Caco-2 (cell line): ENCODE measurements around the gene PTEN. TPM values are rescaled to one million over a fixed set of nuclear protein-coding genes. Genes with fewer than 3 reads are reported as not detected.

ENCODE experiments used
- BruUV-seq: library from RNA; stranded (reverse); fragments of 400-500 nt; replicated peaks from 2 replicates; lab custom pipeline; 2021; lab: Mats Ljungman, UMichigan
- CTCF ChIA-PET: fragments of 300-600 bp; sonication (Branson Sonifier 250); formaldehyde crosslinking; loops from one replicate; lab custom pipeline; 2022; ENCODE audit warnings: antibody characterized with exemption; lab: Charles Lee
- POLR2A ChIA-PET: fragments of 300-600 bp; sonication (Branson Sonifier 250); formaldehyde crosslinking; loops from one replicate; lab custom pipeline; 2022; ENCODE audit warnings: antibody characterized with exemption; lab: Charles Lee
- DNase-seq, 2 experiments: peaks; one replicate each; pipeline versions ENCODE4 v3.0.0 to v3.0.0-alpha.2; 2020 to 2022
- H3K27me3 ChIP-seq: replicated peaks from 2 replicates; pipeline ENCODE4 v1.6.0; 2011; ENCODE audit warnings: low read length; ENCODE audit not compliant: control insufficient read depth, insufficient read depth
- H3K36me3 ChIP-seq: 2 replicates; pipeline ENCODE4 v1.5.1; 2011; ENCODE audit warnings: low read length; ENCODE audit not compliant: control insufficient read depth, insufficient read depth
- H3K4me1 ChIP-seq: fragments of 250-450 bp; sonication (Bioruptor Pico); 2 replicates; pipeline ENCODE4 v1.5.1; 2020; ENCODE audit warnings: mild to moderate bottlenecking
- H3K4me3 ChIP-seq: 2 replicates; pipeline ENCODE4 v1.5.1; 2011; ENCODE audit warnings: low read depth, mild to moderate bottlenecking, control low read depth, low read length
- H3K9me3 ChIP-seq: fragments of 250-450 bp; sonication (Bioruptor Pico); 2 replicates; pipeline ENCODE4 v1.5.1; 2020; ENCODE audit warnings: mild to moderate bottlenecking, moderate library complexity
- H3K27ac Mint-ChIP-seq: one replicate; pipeline ENCODE4 v1.8.0; 2022; ENCODE audit warnings: mixed read lengths; ENCODE audit not compliant: unreplicated experiment
- H3K27me3 Mint-ChIP-seq: one replicate; pipeline ENCODE4 v1.8.0; 2022; ENCODE audit warnings: mixed read lengths; ENCODE audit not compliant: insufficient read depth, unreplicated experiment
- H3K36me3 Mint-ChIP-seq: one replicate; pipeline ENCODE4 v1.8.0; 2022; ENCODE audit warnings: mild to moderate bottlenecking, mixed read lengths; ENCODE audit not compliant: insufficient read depth, unreplicated experiment
- H3K4me1 Mint-ChIP-seq: one replicate; pipeline ENCODE4 v1.8.0; 2022; ENCODE audit warnings: low read depth, mixed read lengths; ENCODE audit not compliant: unreplicated experiment
- H3K4me3 Mint-ChIP-seq: one replicate; pipeline ENCODE4 v1.8.0; 2022; ENCODE audit warnings: mild to moderate bottlenecking, moderate library complexity, mixed read lengths; ENCODE audit not compliant: unreplicated experiment
- H3K9me3 Mint-ChIP-seq: one replicate; pipeline ENCODE4 v1.8.0; 2022; ENCODE audit warnings: mixed read lengths; ENCODE audit not compliant: unreplicated experiment
- intact Hi-C: fragments of 100-400 bp; cut with micrococcal nuclease; formaldehyde crosslinking; loops from one replicate; pipeline ENCODE4 v1.10.0; 2022; ENCODE audit not compliant: unreplicated experiment
- total RNA-seq: library from RNA; stranded (reverse); gene quantifications from 2 replicates; pipeline ENCODE4 v1.2.3, GENCODE V29; 2022
- TF ChIP-seq, protein P1 (sequence below), 2 experiments: fragments of 200-600 bp in 1 of 2; IDR thresholded peaks; 1 replicate in 1 of 2; 2 replicates in 1 of 2; pipeline versions ENCODE4 v1.5.1 to v1.8.0; 2011 to 2022; ENCODE audit warnings: antibody characterized with exemption in 1 of 2, control low read depth in 1 of 2, inconsistent platforms in 1 of 2, low read depth in 1 of 2, low read length in 1 of 2, mild to moderate bottlenecking in 1 of 2, moderate library complexity in 1 of 2; ENCODE audit not compliant: insufficient read depth in 1 of 2, severe bottlenecking in 1 of 2, unreplicated experiment in 1 of 2

Gene PTEN
- total RNA-seq, 1 experiment from 2014 or later, result 56.3 TPM

DNA sequence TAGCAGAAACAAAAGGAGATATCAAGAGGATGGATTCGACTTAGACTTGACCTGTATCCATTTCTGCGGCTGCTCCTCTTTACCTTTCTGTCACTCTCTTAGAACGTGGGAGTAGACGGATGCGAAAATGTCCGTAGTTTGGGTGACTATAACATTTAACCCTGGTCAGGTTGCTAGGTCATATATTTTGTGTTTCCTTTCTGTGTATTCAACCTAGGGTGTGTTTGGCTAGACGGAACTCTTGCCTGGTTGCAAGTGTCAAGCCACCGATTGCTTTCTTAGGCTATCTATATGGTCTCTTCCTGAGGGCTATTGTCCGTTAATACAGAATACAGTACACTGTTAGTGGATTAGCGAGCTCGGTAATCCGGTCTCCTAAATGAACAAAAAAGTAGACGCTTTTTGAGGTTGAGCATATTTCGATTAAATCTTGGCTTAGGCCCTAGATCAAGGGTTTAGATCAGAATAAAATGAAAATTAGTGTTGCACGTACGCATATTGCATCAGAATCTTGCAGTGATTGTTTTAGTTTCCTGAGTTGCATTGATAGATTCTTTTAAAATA lies 1.2 kb downstream of the PTEN start:
- TF ChIP-seq, protein P1, sequence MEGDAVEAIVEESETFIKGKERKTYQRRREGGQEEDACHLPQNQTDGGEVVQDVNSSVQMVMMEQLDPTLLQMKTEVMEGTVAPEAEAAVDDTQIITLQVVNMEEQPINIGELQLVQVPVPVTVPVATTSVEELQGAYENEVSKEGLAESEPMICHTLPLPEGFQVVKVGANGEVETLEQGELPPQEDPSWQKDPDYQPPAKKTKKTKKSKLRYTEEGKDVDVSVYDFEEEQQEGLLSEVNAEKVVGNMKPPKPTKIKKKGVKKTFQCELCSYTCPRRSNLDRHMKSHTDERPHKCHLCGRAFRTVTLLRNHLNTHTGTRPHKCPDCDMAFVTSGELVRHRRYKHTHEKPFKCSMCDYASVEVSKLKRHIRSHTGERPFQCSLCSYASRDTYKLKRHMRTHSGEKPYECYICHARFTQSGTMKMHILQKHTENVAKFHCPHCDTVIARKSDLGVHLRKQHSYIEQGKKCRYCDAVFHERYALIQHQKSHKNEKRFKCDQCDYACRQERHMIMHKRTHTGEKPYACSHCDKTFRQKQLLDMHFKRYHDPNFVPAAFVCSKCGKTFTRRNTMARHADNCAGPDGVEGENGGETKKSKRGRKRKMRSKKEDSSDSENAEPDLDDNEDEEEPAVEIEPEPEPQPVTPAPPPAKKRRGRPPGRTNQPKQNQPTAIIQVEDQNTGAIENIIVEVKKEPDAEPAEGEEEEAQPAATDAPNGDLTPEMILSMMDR (IDR thresholded peaks at IDR 0.05; ENCODE audit: insufficient read depth in 1 of 2, low read depth in 1 of 2, low read length in 1 of 2, severe bottlenecking in 1 of 2, unreplicated experiment in 1 of 2), result no peak
- Mint-ChIP-seq H3K4me1 (peaks cover 29% of the 10 kb centered on the region), H3K4me3 (peak overlapping the region; percentile 97), H3K36me3 (peaks cover 32% of the 10 kb centered on the region), H3K27me3 (no peaks in the 10 kb centered on the region), H3K27ac (peak overlapping the region; percentile 64), H3K9me3 (no peaks in the 10 kb centered on the region)
- CTCF ChIA-PET, result no interaction called here
- BruUV-seq, result no TSS peak
- Histone ChIP-seq H3K36me3 (no peaks in the 10 kb centered on the region), H3K4me3 (peak overlapping the region; percentile 69), H3K27me3 (no peaks in the 10 kb centered on the region), H3K9me3 (no peaks in the 10 kb centered on the region), H3K4me1 (peaks cover 19% of the 10 kb centered on the region; the same call in 1 of the 2 replicates)
- peak in 1 of 2 experiments; percentile 11 for DNase-seq
- POLR2A ChIA-PET, result no interaction called here
- intact Hi-C loops, result loop anchor here (5.0 kb wide), 2 partner anchors 78 to 363 kb away; no protein-coding TSS in a partner anchor

DNA sequence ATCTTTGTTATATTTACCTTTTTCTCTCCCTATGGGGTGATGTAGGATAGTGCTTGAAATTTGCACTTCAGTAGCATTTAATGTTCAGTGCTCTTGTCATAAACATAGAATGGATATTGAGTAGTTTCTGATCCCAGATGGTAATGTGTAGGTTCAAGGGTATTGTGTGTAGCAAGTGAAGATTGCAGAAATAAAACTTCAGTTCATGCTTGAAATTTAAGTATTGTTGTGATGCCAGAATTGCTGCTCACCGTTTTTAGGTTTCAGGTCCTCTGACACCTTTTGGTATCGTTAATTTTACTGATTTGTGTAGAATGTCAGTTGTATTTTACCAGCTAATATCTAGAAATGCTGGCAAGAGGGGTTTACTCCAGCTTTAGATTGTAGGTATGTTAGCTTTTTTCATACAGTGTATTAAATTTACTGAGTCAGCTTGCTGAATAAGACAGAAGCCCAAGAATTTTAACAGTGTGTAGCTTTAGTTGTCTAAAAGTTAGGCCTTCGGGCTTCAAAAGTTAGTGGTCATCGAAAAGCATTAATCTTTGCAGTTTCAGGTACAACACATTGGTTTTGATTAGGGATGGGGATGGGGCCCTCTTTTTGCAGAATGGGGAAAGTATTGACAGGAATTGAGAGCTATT lies 1.9 kb downstream of the PTEN start:
- Histone ChIP-seq H3K4me1 (peaks cover 21% of the 10 kb centered on the region; the same call in 1 of the 2 replicates), H3K9me3 (no peaks in the 10 kb centered on the region), H3K4me3 (peak overlapping the region; percentile 69), H3K36me3 (no peaks in the 10 kb centered on the region), H3K27me3 (no peaks in the 10 kb centered on the region)
- H3K27ac Mint-ChIP-seq, result peak overlapping the region; percentile 64
- DNase-seq, result no peak
- peaks cover 26% of the 10 kb centered on the region for H3K4me1 Mint-ChIP-seq
- POLR2A ChIA-PET, result no interaction called here
- CTCF ChIA-PET, result no interaction called here
- no peaks in the 10 kb centered on the region for H3K27me3 Mint-ChIP-seq
- TF ChIP-seq, protein P1 (IDR thresholded peaks at IDR 0.05; ENCODE audit: insufficient read depth in 1 of 2, low read depth in 1 of 2, low read length in 1 of 2, severe bottlenecking in 1 of 2, unreplicated experiment in 1 of 2), result no peak
- peaks cover 32% of the 10 kb centered on the region for H3K36me3 Mint-ChIP-seq
- intact Hi-C loops, result no loop called here
- BruUV-seq, result TSS peak; percentile 28
- H3K9me3 Mint-ChIP-seq, result no peaks in the 10 kb centered on the region
- H3K4me3 Mint-ChIP-seq, result peak overlapping the region; percentile 97

DNA sequence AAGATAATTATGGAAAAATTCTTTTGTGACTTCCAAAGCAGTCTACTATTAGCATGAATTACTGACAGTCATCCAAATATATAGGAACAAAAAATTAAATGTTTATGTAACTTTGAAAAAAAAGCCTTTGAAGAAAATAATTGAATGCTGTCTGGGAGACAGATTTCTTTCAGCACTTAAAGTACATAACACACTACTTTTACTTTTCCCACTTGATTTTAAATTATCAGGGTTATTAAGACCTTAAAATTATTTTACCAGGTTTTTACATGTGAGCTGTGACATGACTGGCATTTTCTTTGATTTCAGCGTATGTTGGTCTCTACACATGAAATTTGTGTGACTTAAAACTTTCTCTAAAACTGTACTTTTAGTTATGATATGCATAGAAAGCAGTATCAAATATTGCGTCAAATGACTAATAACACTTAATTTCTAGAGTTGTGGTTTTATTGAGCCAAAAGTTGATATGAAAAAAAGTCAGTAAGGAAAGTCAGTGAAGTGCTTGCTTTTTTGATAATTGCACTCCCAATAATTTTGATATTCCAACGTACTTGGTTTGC lies 3.1 kb downstream of the PTEN start:
- TF ChIP-seq, protein P1 (IDR thresholded peaks at IDR 0.05; ENCODE audit: insufficient read depth in 1 of 2, low read depth in 1 of 2, low read length in 1 of 2, severe bottlenecking in 1 of 2, unreplicated experiment in 1 of 2), result no peak
- Mint-ChIP-seq H3K4me3 (peak overlapping the region; percentile 97), H3K4me1 (peaks cover 15% of the 10 kb centered on the region), H3K9me3 (no peaks in the 10 kb centered on the region), H3K36me3 (peaks cover 27% of the 10 kb centered on the region), H3K27ac (no peak overlapping the region), H3K27me3 (no peaks in the 10 kb centered on the region)
- no peaks in the 10 kb centered on the region for H3K9me3 ChIP-seq
- DNase-seq, result no peak
- intact Hi-C loops, result no loop called here
- no peaks in the 10 kb centered on the region for H3K36me3 ChIP-seq
- POLR2A ChIA-PET, result no interaction called here
- H3K27me3 ChIP-seq, result no peaks in the 10 kb centered on the region
- peak overlapping the region; percentile 69 for H3K4me3 ChIP-seq
- CTCF ChIA-PET, result no interaction called here
- no TSS peak for BruUV-seq
- peaks cover 21% of the 10 kb centered on the region; the same call in 1 of the 2 replicates for H3K4me1 ChIP-seq
